K562 (cell line): ENCODE results near the gene SPSB1.

Experiments
- CHD2 ChIP-seq: IDR thresholded peaks from 2 replicates; pipeline ENCODE4 v1.6.1; 2011; ENCODE audit warnings: low read depth, low read length
- EP400 ChIP-seq: fragments of 450-650 bp; IDR thresholded peaks from 2 replicates; pipeline ENCODE4 v1.6.1; 2017; ENCODE audit warnings: antibody characterized with exemption, mild to moderate bottlenecking, moderate library complexity
- GATA2 ChIP-seq: sonication (generic); formaldehyde crosslinking; IDR thresholded peaks from 2 replicates; pipeline ENCODE4 v1.4.0; 2020; ENCODE audit warnings: mild to moderate bottlenecking, missing genetic modification reagents
- KDM5B ChIP-seq: fragments of 200-600 bp; sonication (generic); IDR thresholded peaks from 2 replicates; pipeline ENCODE4 v1.6.1; 2012; ENCODE audit warnings: low read depth, mild to moderate bottlenecking, moderate library complexity, low read length, control low read depth, inconsistent platforms; ENCODE audit not compliant: insufficient replicate concordance
- TARDBP ChIP-seq: fragments of 450-650 bp; IDR thresholded peaks from 2 replicates; pipeline ENCODE4 v1.6.1; 2016
- ZNF274 ChIP-seq: IDR thresholded peaks from 2 replicates; pipeline ENCODE4 v1.6.1; 2011; ENCODE audit warnings: low read depth, mild to moderate bottlenecking, low read length, moderate library complexity, borderline replicate concordance
- TF ChIP-seq, protein P1 (sequence below), 2 experiments: fragments of 200-800 bp in 1 of 2; sonication (Bioruptor generic) in 1 of 2; sonication (generic) in 1 of 2; formaldehyde crosslinking in 1 of 2; IDR thresholded peaks in 1 of 2; conservative IDR thresholded peaks in 1 of 2; 2 replicates each; pipeline versions ENCODE4 v1.5.0 to v1.6.1; 2016 to 2020; ENCODE audit warnings: missing compliant biosample characterization in 1 of 2, missing genetic modification characterization in 1 of 2, missing genetic modification reagents in 1 of 2
- TF ChIP-seq, protein P2 (sequence below): fragments of 450-650 bp; IDR thresholded peaks from 2 replicates; pipeline ENCODE4 v1.6.1; 2017; ENCODE audit warnings: mild to moderate bottlenecking, moderate library complexity
- TF ChIP-seq, protein P3 (sequence below): sonication (generic); formaldehyde crosslinking; IDR thresholded peaks from 2 replicates; pipeline ENCODE4 v1.8.0; 2022; ENCODE audit warnings: mild to moderate bottlenecking, missing genetic modification reagents

DNA sequence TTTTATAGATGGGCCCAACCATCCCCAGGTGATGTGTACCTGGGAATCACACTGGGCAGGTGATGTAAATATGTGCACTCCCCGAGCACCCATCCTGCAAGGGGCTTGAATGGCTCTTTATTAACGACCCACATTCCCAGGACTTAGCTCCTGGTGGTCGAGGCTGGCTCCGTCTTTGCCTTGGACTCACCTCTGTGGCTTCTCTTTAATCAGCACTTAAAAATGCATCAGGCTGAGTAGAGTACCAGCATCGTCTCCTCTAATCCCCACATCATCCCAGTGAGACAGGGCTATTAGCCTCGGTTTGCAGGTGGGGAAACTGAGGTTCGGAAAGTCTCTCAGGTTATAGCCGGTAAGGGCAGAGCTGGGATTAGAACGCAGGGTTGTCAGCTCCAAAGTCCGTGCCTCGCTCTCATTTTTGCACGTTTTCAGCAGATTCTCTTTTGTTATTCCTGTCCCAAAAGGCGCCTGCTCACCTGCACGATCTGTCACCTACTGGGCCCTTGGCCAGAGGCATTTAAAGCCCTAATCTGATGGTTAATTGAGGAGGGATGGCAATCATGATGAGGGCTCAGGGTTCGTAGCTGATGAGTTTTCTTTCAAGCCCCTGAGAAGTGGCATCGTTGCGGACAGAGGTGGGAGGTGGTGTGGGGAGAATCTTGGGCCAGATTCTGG, 29.4 kb downstream of the SPSB1 start:
- TF ChIP-seq, protein P1, sequence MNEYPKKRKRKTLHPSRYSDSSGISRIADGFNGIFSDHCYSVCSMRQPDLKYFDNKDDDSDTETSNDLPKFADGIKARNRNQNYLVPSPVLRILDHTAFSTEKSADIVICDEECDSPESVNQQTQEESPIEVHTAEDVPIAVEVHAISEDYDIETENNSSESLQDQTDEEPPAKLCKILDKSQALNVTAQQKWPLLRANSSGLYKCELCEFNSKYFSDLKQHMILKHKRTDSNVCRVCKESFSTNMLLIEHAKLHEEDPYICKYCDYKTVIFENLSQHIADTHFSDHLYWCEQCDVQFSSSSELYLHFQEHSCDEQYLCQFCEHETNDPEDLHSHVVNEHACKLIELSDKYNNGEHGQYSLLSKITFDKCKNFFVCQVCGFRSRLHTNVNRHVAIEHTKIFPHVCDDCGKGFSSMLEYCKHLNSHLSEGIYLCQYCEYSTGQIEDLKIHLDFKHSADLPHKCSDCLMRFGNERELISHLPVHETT (CRISPR knock-in tag; conservative IDR thresholded peaks at IDR 0.05 in 1 of 2, IDR thresholded peaks at IDR 0.05 in 1 of 2) = no peak
- TF ChIP-seq ZNF274 (no peak), KDM5B (no peak), GATA2 (CRISPR knock-in tag) (no peak), CHD2 (no peak), EP400 (no peak), TARDBP (no peak)
- TF ChIP-seq, protein P2, sequence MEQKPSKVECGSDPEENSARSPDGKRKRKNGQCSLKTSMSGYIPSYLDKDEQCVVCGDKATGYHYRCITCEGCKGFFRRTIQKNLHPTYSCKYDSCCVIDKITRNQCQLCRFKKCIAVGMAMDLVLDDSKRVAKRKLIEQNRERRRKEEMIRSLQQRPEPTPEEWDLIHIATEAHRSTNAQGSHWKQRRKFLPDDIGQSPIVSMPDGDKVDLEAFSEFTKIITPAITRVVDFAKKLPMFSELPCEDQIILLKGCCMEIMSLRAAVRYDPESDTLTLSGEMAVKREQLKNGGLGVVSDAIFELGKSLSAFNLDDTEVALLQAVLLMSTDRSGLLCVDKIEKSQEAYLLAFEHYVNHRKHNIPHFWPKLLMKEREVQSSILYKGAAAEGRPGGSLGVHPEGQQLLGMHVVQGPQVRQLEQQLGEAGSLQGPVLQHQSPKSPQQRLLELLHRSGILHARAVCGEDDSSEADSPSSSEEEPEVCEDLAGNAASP = no peak
- TF ChIP-seq, protein P3, sequence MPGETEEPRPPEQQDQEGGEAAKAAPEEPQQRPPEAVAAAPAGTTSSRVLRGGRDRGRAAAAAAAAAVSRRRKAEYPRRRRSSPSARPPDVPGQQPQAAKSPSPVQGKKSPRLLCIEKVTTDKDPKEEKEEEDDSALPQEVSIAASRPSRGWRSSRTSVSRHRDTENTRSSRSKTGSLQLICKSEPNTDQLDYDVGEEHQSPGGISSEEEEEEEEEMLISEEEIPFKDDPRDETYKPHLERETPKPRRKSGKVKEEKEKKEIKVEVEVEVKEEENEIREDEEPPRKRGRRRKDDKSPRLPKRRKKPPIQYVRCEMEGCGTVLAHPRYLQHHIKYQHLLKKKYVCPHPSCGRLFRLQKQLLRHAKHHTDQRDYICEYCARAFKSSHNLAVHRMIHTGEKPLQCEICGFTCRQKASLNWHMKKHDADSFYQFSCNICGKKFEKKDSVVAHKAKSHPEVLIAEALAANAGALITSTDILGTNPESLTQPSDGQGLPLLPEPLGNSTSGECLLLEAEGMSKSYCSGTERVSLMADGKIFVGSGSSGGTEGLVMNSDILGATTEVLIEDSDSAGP (CRISPR knock-in tag) = no peak
